ENCODE measurements around the gene CNTNAP2. TPM values are rescaled to one million over a fixed set of nuclear protein-coding genes. Genes with fewer than 3 reads are reported as not detected.

CNTNAP2 gene
- total and polyA plus RNA-seq, 2 of the 8 experiments (the other 6 are each of a cell fraction or from before 2014, with no cell fraction given): 27.9 to 71.0 TPM

- TF ChIP-seq ZNF274 (IDR thresholded peaks at IDR 0.05; ENCODE audit: borderline replicate concordance, extremely low read depth, low read length): no peak
- no peak for TF ChIP-seq ASH2L (IDR thresholded peaks at IDR 0.05; ENCODE audit: low read length)
- no peak for TF ChIP-seq NRF1 (IDR thresholded peaks at IDR 0.05; ENCODE audit: low read depth, low read length)
- TF ChIP-seq BRCA1 (IDR thresholded peaks at IDR 0.05; ENCODE audit: low read depth, low read length): no peak
These were observed 2190.2 kb downstream of the CNTNAP2 start (continued) for GRCh38 chr7:148306759-148307158.
